Body of pancreas (tissue), 4 donors: Measurements from ENCODE around the gene HOXB9.

Experiments
- POLR2A ChIP-seq, 3 donors: fragments of 450-650 bp; IDR thresholded peaks; one replicate each; pipeline ENCODE4 v1.6.1; 2016; ENCODE audit warnings: antibody characterized with exemption in 3 of 3, mild to moderate bottlenecking in 2 of 3
- TF ChIP-seq, protein P1 (sequence below), 7 experiments: fragments of 450-650 bp in 4 of 7; fragments of 200-600 bp in 3 of 7; sonication (generic) in 3 of 7; IDR thresholded peaks; one replicate each; pipeline ENCODE4 v1.5.1; 2016 to 2019; ENCODE audit warnings: antibody characterized with exemption in 7 of 7

DNA sequence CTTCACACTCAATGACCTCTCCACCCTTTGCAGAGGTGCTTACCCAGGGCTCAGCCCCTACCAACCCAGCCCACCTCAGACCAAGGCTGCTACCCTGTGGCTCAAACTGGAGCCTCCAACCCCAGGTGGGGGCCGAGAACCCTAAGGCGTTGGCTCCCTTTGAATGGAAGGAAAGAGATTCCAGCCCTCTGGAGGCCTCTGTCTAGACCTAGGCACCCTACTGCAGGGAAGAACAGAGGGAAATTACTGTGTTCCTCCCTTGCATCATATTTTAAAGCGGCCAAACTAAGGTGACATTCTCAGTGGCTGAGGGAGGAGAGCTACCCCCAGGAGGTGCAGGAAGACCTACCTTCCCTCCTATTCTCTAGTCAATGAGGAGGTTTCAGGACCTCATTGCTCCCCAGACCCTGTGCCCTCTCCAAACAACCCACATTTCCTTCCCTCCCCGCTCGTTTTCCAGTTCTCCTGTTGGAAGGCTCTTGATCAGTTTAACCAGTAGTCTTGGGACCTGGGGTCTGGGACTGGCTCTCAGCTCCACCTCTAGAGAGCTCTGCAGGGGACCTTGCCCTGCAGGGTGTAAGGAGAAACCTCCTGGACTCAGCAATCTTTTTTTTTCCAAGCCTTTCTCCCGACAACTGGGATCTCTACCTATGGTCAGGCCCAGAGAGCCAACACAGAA is 5.6 kb downstream of the HOXB9 start:
- TF ChIP-seq, protein P1, sequence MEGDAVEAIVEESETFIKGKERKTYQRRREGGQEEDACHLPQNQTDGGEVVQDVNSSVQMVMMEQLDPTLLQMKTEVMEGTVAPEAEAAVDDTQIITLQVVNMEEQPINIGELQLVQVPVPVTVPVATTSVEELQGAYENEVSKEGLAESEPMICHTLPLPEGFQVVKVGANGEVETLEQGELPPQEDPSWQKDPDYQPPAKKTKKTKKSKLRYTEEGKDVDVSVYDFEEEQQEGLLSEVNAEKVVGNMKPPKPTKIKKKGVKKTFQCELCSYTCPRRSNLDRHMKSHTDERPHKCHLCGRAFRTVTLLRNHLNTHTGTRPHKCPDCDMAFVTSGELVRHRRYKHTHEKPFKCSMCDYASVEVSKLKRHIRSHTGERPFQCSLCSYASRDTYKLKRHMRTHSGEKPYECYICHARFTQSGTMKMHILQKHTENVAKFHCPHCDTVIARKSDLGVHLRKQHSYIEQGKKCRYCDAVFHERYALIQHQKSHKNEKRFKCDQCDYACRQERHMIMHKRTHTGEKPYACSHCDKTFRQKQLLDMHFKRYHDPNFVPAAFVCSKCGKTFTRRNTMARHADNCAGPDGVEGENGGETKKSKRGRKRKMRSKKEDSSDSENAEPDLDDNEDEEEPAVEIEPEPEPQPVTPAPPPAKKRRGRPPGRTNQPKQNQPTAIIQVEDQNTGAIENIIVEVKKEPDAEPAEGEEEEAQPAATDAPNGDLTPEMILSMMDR (IDR thresholded peaks at IDR 0.05) = no peak
- TF ChIP-seq POLR2A (IDR thresholded peaks at IDR 0.05) = no peak
